GM12875 (cell line): ENCODE data around the gene GORASP1.

Experiments
- H3K4me3 ChIP-seq: one replicate; pipeline ENCODE4 v1.5.1; 2011; ENCODE audit warnings: low read depth, low read length, control low read depth
- TF ChIP-seq, protein P1 (sequence below): IDR thresholded peaks from 2 replicates; pipeline ENCODE4 v1.5.1; 2011; ENCODE audit warnings: low read depth, mild to moderate bottlenecking, control low read depth, inconsistent platforms, low read length, moderate library complexity, borderline replicate concordance; ENCODE audit not compliant: insufficient read depth

The GORASP1 gene

DNA sequence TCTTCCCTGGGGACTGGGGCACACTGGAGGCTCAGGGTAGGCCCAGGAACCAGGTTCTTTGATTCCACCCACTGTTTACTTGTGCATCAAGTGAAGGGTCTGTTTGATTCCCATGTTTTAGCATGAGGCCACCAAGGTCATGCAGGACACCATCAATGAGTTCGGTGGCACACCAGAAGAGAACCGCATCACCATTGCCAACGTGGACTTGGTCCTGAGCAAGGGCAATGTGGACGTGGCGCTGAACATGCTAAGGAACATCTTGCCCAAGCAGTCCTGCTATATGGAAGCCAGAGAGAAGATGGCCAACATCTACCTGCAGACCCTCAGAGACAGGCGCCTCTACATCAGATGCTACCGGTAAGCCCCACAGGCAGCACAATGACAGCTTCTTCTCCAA lies 21.5 kb upstream of the GORASP1 start:
- TF ChIP-seq, protein P1, sequence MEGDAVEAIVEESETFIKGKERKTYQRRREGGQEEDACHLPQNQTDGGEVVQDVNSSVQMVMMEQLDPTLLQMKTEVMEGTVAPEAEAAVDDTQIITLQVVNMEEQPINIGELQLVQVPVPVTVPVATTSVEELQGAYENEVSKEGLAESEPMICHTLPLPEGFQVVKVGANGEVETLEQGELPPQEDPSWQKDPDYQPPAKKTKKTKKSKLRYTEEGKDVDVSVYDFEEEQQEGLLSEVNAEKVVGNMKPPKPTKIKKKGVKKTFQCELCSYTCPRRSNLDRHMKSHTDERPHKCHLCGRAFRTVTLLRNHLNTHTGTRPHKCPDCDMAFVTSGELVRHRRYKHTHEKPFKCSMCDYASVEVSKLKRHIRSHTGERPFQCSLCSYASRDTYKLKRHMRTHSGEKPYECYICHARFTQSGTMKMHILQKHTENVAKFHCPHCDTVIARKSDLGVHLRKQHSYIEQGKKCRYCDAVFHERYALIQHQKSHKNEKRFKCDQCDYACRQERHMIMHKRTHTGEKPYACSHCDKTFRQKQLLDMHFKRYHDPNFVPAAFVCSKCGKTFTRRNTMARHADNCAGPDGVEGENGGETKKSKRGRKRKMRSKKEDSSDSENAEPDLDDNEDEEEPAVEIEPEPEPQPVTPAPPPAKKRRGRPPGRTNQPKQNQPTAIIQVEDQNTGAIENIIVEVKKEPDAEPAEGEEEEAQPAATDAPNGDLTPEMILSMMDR: no peak
- no peak overlapping the region for H3K4me3 ChIP-seq

DNA sequence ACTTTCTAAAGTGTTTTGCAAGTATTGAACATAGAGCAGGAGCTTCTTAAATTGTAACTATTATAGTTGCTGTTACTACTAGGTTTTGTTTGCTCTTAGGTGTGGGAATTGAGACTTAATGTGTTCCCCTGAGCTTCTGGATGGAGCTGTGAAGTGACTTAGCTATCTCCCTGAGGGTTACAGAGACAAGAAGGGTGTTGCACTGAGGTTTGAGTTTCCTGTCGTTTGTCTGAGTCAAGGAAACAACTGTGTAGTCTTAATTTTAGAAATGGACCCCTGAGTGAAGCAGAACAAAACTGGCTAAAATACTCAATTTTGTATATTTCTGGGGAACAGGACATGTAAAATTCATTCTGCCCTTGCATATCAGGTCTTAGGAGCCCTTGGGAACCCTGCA lies 20.5 kb upstream of the GORASP1 start:
- no peak overlapping the region for H3K4me3 ChIP-seq
- TF ChIP-seq, protein P1: no peak

DNA sequence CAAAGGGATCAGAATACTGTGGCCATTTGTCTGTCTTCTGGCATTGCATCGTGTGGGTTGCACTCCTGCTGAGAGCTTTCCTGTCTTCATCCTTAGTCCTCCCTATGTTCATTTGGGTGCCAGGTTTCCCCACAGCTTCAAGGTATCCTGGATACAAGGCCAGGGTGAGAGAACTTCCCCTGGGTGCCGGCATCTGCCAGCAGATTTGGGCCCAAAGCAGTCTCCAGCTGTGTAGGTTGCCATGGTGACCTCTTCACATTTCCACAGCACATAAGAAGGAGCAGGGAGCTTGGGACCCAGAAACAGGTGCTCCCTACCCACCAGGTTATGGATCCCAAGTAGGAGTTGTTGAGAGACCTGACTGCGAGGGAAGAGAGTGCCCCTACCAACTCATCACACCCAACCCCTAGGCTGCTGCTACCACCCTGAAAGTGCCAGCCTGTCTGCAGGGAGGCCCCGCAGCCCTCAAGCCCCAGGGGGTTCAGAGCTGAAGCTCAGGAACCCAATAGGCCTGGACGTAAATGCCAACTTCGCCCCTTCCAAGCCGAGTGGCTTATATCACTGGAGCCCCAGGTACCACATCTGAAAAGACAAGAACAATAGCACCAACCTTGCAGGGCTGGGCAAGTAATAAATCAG lies 20.0 kb upstream of the GORASP1 start:
- no peak overlapping the region for H3K4me3 ChIP-seq
- TF ChIP-seq, protein P1: no peak

DNA sequence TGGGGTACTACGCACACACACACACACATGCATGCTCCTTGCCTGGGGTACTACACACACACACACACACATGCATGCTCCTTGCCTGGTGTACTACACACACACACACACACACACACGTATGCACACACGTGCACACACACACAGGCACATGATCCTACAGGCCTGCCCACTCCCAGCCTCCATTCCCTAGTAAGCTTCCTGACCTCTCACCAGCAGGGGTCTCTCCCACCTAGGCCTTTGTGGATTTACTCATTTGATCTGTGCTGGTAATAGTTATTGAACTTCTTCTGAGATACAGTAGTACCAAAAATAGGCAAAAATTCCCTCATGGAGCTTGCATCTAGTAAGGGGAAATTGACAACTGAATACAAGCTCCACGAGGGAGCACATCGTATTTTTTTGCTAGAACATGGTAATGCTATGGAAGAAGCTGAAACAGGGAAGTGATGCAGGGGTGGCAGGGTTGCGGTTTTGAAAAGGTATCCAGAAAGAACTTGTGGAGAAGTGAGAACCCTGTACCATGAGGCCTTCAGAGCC lies 19.2 kb upstream of the GORASP1 start:
- no peak overlapping the region for H3K4me3 ChIP-seq
- TF ChIP-seq, protein P1: peak; percentile 47

DNA sequence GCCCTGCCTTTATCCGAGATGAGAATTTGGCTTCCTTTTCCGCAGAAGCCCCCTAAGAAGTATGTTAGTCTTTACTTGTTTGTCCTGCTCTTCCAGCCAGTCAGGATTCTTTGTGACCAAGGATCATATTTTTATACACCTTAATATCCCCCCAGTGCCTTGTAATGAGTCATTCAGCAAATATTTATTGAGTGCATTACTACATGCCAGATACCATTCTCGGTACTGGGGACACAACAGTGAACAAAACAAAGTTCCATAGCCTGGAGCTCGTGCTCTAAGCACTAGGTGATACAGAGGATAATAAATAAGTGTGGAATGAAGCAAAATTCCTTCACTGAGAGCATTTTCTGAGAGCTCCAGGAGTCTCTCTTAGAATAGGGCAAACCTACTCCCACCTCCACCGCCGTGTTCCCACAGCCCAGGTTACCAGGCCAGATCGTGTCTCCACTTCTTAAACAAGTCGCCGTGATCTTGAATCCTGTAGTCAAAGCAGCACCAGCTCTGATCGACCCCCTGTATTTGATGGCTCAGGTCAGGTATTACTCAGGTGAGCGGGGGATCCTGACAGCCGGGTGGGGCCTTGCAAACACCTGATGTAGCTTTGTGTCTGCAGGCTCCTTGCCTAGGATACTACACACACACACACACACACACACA lies 18.5 kb upstream of the GORASP1 start:
- no peak overlapping the region for H3K4me3 ChIP-seq
- TF ChIP-seq, protein P1: no peak

DNA sequence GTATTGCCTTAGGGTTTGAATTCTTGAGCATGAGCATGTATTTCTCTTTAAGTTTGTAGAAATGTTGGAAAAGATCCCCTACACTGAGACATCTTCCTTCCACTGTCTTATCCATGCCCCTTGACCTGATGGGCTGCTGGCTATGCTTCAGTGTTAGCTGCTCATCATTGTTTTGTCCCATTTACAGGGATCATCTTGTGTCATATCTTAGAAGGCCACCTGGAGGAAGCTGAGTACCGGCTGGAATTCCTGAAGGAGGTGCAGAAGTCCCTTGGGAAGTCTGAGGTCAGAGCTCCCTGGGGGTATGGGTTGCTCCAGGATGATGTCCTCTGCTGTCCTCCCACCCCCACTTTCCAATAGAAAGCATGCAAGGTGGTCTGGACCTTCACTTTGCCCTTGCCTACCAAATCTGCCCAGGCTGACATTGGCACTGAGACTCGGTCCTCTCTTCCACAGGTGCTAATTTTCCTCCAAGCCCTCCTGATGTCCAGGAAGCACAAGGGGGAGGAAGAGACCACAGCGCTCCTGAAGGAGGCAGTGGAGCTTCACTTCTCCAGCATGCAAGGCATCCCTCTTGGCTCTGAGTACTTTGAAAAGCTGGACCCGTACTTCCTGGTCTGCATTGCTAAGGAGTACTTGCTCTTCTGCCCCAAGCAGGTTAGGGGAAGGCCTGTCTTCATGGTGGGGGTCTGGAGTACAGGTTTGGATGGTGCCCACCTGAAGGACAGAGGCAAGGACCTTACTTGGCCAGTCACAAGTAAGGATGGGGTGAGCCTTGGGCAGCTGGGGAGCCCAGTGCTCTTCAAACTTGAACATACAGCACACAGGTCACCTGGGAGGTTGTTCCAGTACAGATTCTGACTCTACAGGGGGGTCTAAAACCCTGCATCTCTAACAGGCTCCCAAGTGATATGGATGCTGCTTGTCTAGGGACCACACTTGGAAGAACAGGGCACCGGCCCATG lies 17.7 kb upstream of the GORASP1 start:
- no peak overlapping the region for H3K4me3 ChIP-seq
- TF ChIP-seq, protein P1: no peak
